IMR-90 (cell line): Measurements from ENCODE around the gene PRLR. TPM values are rescaled to one million over a fixed set of nuclear protein-coding genes. Genes with fewer than 3 reads are reported as not detected.

Experiments used
- ATAC-seq: fragments of 200-7000 bp; cut with Tn5 transposase; 2 replicates; pipeline ENCODE4 v1.9.1; 2020; ENCODE audit warnings: low read depth, mild to moderate bottlenecking, moderate library complexity
- BruUV-seq: library from RNA; stranded (reverse); fragments of 400-500 nt; replicated peaks from 2 replicates; lab custom pipeline; 2021; lab: Mats Ljungman, UMichigan
- CTCF ChIA-PET: fragments of 300-600 bp; formaldehyde crosslinking; extraction: SDS; loops from one replicate; lab custom pipeline; 2021; ENCODE audit warnings: antibody characterized with exemption; lab: Yijun Ruan, JAX
- POLR2A ChIA-PET: fragments of 300-600 bp; sonication (Branson Sonifier 250); formaldehyde crosslinking; loops from one replicate; lab custom pipeline; 2022; ENCODE audit warnings: antibody characterized with exemption; ENCODE audit not compliant: unreplicated experiment; lab: Charles Lee
- DNase-seq: peaks from one replicate; pipeline ENCODE4 v3.0.0; 2013
- H2AFZ ChIP-seq: replicated peaks from 2 replicates; pipeline ENCODE3; 2013; ENCODE audit warnings: low read length, mild to moderate bottlenecking; ENCODE audit not compliant: poor library complexity
- H2AK5ac ChIP-seq: 2 replicates; pipeline ENCODE4 v1.6.1; 2013; ENCODE audit warnings: low read depth, low read length, inconsistent platforms
- H2AK9ac ChIP-seq: replicated peaks from 2 replicates; pipeline ENCODE3; 2013; ENCODE audit warnings: mild to moderate bottlenecking, low read depth, low read length, moderate library complexity; ENCODE audit not compliant: poor library complexity
- H2BK120ac ChIP-seq: 2 replicates; pipeline ENCODE4 v1.6.1; 2013; ENCODE audit warnings: low read depth, low read length, inconsistent platforms
- H2BK15ac ChIP-seq: 3 replicates; pipeline ENCODE4 v1.6.1; 2013; ENCODE audit warnings: low read depth, low read length, inconsistent platforms
- H2BK20ac ChIP-seq: 2 replicates; pipeline ENCODE4 v1.6.1; 2013; ENCODE audit warnings: low read depth, mild to moderate bottlenecking, inconsistent platforms, low read length, moderate library complexity
- H2BK5ac ChIP-seq: 2 replicates; pipeline ENCODE4 v1.6.1; 2013; ENCODE audit warnings: mild to moderate bottlenecking, low read depth, low read length, inconsistent platforms; ENCODE audit not compliant: poor library complexity, severe bottlenecking
- H3K14ac ChIP-seq: replicated peaks from 2 replicates; pipeline ENCODE4 v1.6.1; 2013; ENCODE audit warnings: low read depth, low read length, inconsistent platforms
- H3K18ac ChIP-seq: 2 replicates; pipeline ENCODE4 v1.6.1; 2013; ENCODE audit warnings: low read depth, low read length, control low read depth
- H3K23ac ChIP-seq: 2 replicates; pipeline ENCODE4 v1.6.1; 2013; ENCODE audit warnings: low read depth, low read length, inconsistent platforms
- H3K27ac ChIP-seq: 2 replicates; pipeline ENCODE4 v1.5.1; 2013; ENCODE audit warnings: mild to moderate bottlenecking, control low read depth, low read length; ENCODE audit not compliant: insufficient read depth
- H3K27me3 ChIP-seq: 2 replicates; pipeline ENCODE4 v1.6.1; 2013; ENCODE audit warnings: low read length; ENCODE audit not compliant: control insufficient read depth, insufficient read depth
- H3K36me3 ChIP-seq: 2 replicates; pipeline ENCODE4 v1.6.1; 2013; ENCODE audit warnings: low read length, mixed read lengths; ENCODE audit not compliant: control insufficient read depth, insufficient read depth
- H3K4ac ChIP-seq: 2 replicates; pipeline ENCODE4 v1.6.1; 2013; ENCODE audit warnings: low read depth, low read length, inconsistent platforms
- H3K4me1 ChIP-seq: 2 replicates; pipeline ENCODE4 v1.6.1; 2013; ENCODE audit warnings: low read length, mixed read lengths; ENCODE audit not compliant: control insufficient read depth, insufficient read depth
- H3K4me2 ChIP-seq: 2 replicates; pipeline ENCODE4 v1.6.1; 2013; ENCODE audit warnings: low read depth, mild to moderate bottlenecking, control low read depth, low read length, moderate library complexity
- H3K4me3 ChIP-seq: 2 replicates; pipeline ENCODE4 v1.5.1; 2013; ENCODE audit warnings: low read depth, mild to moderate bottlenecking, control low read depth, low read length, moderate library complexity; ENCODE audit not compliant: insufficient read depth
- H3K56ac ChIP-seq: 2 replicates; pipeline ENCODE4 v1.6.1; 2013; ENCODE audit warnings: low read length, inconsistent platforms; ENCODE audit not compliant: insufficient read depth; ENCODE audit errors: extremely low read depth
- H3K79me1 ChIP-seq, 2 experiments: 2 replicates each; pipeline ENCODE4 v1.6.1; 2013; ENCODE audit warnings: low read length in 2 of 2, inconsistent platforms in 1 of 2, low read depth in 1 of 2
- H3K9ac ChIP-seq: 2 replicates; pipeline ENCODE4 v1.6.1; 2013; ENCODE audit warnings: low read depth, low read length, control low read depth
- H3K9me1 ChIP-seq: 2 replicates; pipeline ENCODE4 v1.6.1; 2013; ENCODE audit warnings: low read length, inconsistent platforms; ENCODE audit not compliant: insufficient read depth
- H3K9me3 ChIP-seq: 2 replicates; pipeline ENCODE4 v1.6.1; 2013; ENCODE audit warnings: low read length; ENCODE audit not compliant: control insufficient read depth, insufficient read depth
- H4K20me1 ChIP-seq: 2 replicates; pipeline ENCODE4 v1.6.1; 2013; ENCODE audit warnings: low read length, inconsistent platforms; ENCODE audit not compliant: insufficient read depth
- H4K5ac ChIP-seq: 2 replicates; pipeline ENCODE4 v1.6.1; 2013; ENCODE audit warnings: mild to moderate bottlenecking, low read depth, low read length, control low read depth
- H4K8ac ChIP-seq, 2 experiments: 2 replicates each; pipeline ENCODE4 v1.6.1; 2013; ENCODE audit warnings: low read depth in 2 of 2, low read length in 2 of 2, control low read depth in 1 of 2, inconsistent platforms in 1 of 2
- H4K91ac ChIP-seq: 2 replicates; pipeline ENCODE4 v1.6.1; 2013; ENCODE audit warnings: low read depth, low read length, inconsistent platforms; ENCODE audit not compliant: insufficient read depth
- BHLHE40 ChIP-seq: fragments of 150-350 bp; IDR thresholded peaks from 2 replicates; pipeline ENCODE4 v1.6.1; 2016; ENCODE audit warnings: mild to moderate bottlenecking, low read depth, low read length
- CHD1 ChIP-seq: IDR thresholded peaks from 2 replicates; pipeline ENCODE4 v1.6.1; 2012; ENCODE audit warnings: low read depth, low read length, improper control_type of control experiment
- MAZ ChIP-seq: IDR thresholded peaks from 2 replicates; pipeline ENCODE4 v1.6.1; 2012; ENCODE audit warnings: low read depth, mild to moderate bottlenecking, low read length, improper control_type of control experiment, moderate library complexity, borderline replicate concordance
- MXI1 ChIP-seq: IDR thresholded peaks from 2 replicates; pipeline ENCODE4 v1.6.1; 2012; ENCODE audit warnings: low read depth, mild to moderate bottlenecking, low read length, moderate library complexity, borderline replicate concordance
- SMC3 ChIP-seq: fragments of 150-350 bp; IDR thresholded peaks from 2 replicates; pipeline ENCODE4 v1.6.1; 2016; ENCODE audit warnings: low read depth, mild to moderate bottlenecking, antibody characterized with exemption, low read length, moderate library complexity
- WGBS, 2 experiments: methylation state at CpG; one replicate each; pipeline versions ENCODE4 v1.1.5 to v1.1.7; 2013; ENCODE audit warnings: missing lambda C conversion rate in 2 of 2; ENCODE audit not compliant: insufficient read length in 1 of 2; ENCODE audit errors: extremely low coverage in 2 of 2; 5-methylcytosine and 5-hydroxymethylcytosine counted together
- dilution Hi-C: fragments of 300-500 bp; cut with HindIII; formaldehyde crosslinking; loops from one replicate; pipeline ENCODE4 v1.14.3; 2018; ENCODE audit warnings: low sequenced_read_pairs; ENCODE audit not compliant: unreplicated experiment
- in situ Hi-C: fragments of 300-500 bp; cut with MboI; formaldehyde crosslinking; loops from 3 replicates; pipeline ENCODE4 v1.14.3; 2019; ENCODE audit warnings: low sequenced_read_pairs, inconsistent platforms, mixed read lengths
- intact Hi-C: fragments of 100-400 bp; cut with micrococcal nuclease; formaldehyde crosslinking; loops from 2 replicates; pipeline ENCODE4 v1.10.0; 2022
- polyA plus RNA-seq, 3 experiments: library from polyadenylated mRNA; depleted of rRNA; stranded (reverse); fragments of >200 nt; gene quantifications; 2 replicates each; pipeline ENCODE4 v1.2.3, GENCODE V29; 2012; ENCODE audit warnings: low replicate concordance in 1 of 3
- total RNA-seq: library from RNA; depleted of rRNA; stranded (reverse); fragments of >200 nt; gene quantifications from 2 replicates; pipeline ENCODE4 v1.2.3, GENCODE V29; 2012
- TF ChIP-seq, protein P1 (sequence below): fragments of 150-350 bp; IDR thresholded peaks from 2 replicates; pipeline ENCODE4 v1.6.1; 2017; ENCODE audit warnings: mild to moderate bottlenecking, antibody characterized with exemption, low read length, low read depth
- TF ChIP-seq, protein P2 (sequence below): conservative IDR thresholded peaks from 2 replicates; pipeline ENCODE4 v1.5.1; 2012; ENCODE audit warnings: mild to moderate bottlenecking, low read depth, low read length, improper control_type of control experiment

Gene PRLR
- total and polyA plus RNA-seq, 2 of the 4 experiments (the other 2 are of a cell fraction), result 0.24 to 0.54 TPM

- no peak overlapping the region for H4K5ac ChIP-seq
- no peaks in the 10 kb centered on the region for H3K9me3 ChIP-seq
- intact Hi-C loops, result no loop called here
These were observed 24.7 kb downstream of the PRLR start for GRCh38 chr5:35205606-35206005.

More at GRCh38 chr5:35205606-35206005, 24.7 kb downstream of the PRLR start:
- in situ Hi-C loops, result no loop called here
- Histone ChIP-seq H2AK5ac (no peak overlapping the region), H3K27me3 (peaks cover 8% of the 10 kb centered on the region), H3K4me1 (no peaks in the 10 kb centered on the region), H3K23ac (no peak overlapping the region), H3K9ac (no peak overlapping the region), H3K4me2 (no peak overlapping the region), H3K56ac (no peak overlapping the region), H2BK20ac (no peak overlapping the region), H4K91ac (no peak overlapping the region), H3K9me1 (no peaks in the 10 kb centered on the region), H3K4me3 (no peak overlapping the region), H3K4ac (no peak overlapping the region), H4K20me1 (no peaks in the 10 kb centered on the region), H2AK9ac (no peak overlapping the region), H4K8ac (no peak overlapping the region), H3K14ac (no peak overlapping the region), H3K79me1 (no peaks in the 10 kb centered on the region), H3K27ac (no peak overlapping the region), H3K18ac (no peak overlapping the region), H2AFZ (no peak overlapping the region), H2BK5ac (no peak overlapping the region), H3K36me3 (no peaks in the 10 kb centered on the region), H2BK15ac (no peak overlapping the region), H2BK120ac (no peak overlapping the region)
- CTCF ChIA-PET, result interaction anchor here (0.9 kb wide), 1 partner anchor 114 kb away, joined by 3 read pairs; no protein-coding TSS in a partner anchor
- dilution Hi-C loops, result no loop called here
- BruUV-seq, result no TSS peak
- no CpG with 5 or more reads among the region's 1 CpG for WGBS, 2 experiments
- POLR2A ChIA-PET, result no interaction called here
- no peak for ATAC-seq
- no peak for TF ChIP-seq MXI1
- TF ChIP-seq SMC3, result no peak
- no peak for TF ChIP-seq BHLHE40
- TF ChIP-seq CHD1, result no peak
- TF ChIP-seq, protein P1, sequence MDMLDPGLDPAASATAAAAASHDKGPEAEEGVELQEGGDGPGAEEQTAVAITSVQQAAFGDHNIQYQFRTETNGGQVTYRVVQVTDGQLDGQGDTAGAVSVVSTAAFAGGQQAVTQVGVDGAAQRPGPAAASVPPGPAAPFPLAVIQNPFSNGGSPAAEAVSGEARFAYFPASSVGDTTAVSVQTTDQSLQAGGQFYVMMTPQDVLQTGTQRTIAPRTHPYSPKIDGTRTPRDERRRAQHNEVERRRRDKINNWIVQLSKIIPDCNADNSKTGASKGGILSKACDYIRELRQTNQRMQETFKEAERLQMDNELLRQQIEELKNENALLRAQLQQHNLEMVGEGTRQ, result no peak
- TF ChIP-seq, protein P2, sequence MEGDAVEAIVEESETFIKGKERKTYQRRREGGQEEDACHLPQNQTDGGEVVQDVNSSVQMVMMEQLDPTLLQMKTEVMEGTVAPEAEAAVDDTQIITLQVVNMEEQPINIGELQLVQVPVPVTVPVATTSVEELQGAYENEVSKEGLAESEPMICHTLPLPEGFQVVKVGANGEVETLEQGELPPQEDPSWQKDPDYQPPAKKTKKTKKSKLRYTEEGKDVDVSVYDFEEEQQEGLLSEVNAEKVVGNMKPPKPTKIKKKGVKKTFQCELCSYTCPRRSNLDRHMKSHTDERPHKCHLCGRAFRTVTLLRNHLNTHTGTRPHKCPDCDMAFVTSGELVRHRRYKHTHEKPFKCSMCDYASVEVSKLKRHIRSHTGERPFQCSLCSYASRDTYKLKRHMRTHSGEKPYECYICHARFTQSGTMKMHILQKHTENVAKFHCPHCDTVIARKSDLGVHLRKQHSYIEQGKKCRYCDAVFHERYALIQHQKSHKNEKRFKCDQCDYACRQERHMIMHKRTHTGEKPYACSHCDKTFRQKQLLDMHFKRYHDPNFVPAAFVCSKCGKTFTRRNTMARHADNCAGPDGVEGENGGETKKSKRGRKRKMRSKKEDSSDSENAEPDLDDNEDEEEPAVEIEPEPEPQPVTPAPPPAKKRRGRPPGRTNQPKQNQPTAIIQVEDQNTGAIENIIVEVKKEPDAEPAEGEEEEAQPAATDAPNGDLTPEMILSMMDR, result no peak
- no peak for TF ChIP-seq MAZ
- DNase-seq, result no peak
